Keratinocyte (primary cell): Measurements from ENCODE around the gene AGRN. TPM values are rescaled to one million over a fixed set of nuclear protein-coding genes. Genes with fewer than 3 reads are reported as not detected.

Experiments used
- DNase-seq: peaks from one replicate; pipeline ENCODE4 v3.0.0-alpha.2; 2011; ENCODE audit warnings: low read depth, missing footprints, low spot score
- FAIRE-seq: peaks from 2 replicates; lab custom pipeline; 2011; peaks lifted over from hg19 to GRCh38; lab: Jason Lieb, UNC
- H2AFZ ChIP-seq: 2 replicates; pipeline ENCODE4 v1.6.0; 2012; ENCODE audit warnings: low read length, control low read depth, inconsistent platforms; ENCODE audit not compliant: control insufficient read depth
- H3K27ac ChIP-seq: 2 replicates; pipeline ENCODE4 v1.5.1; 2011; ENCODE audit warnings: low read length; ENCODE audit not compliant: control insufficient read depth, insufficient read depth
- H3K27me3 ChIP-seq: 3 replicates; pipeline ENCODE4 v1.6.0; 2011; ENCODE audit warnings: low read length; ENCODE audit not compliant: control insufficient read depth, insufficient read depth; ENCODE audit errors: extremely low read depth
- H3K36me3 ChIP-seq, 2 experiments: 2 replicates in 1 of 2; 3 replicates in 1 of 2; pipeline ENCODE4 v1.5.1; 2011; ENCODE audit warnings: low read length in 2 of 2, mild to moderate bottlenecking in 1 of 2; ENCODE audit not compliant: control insufficient read depth in 2 of 2, insufficient read depth in 2 of 2; ENCODE audit errors: extremely low read depth in 1 of 2
- H3K4me1 ChIP-seq: 3 replicates; pipeline ENCODE4 v1.5.1; 2011; ENCODE audit warnings: low read length; ENCODE audit not compliant: control insufficient read depth, insufficient read depth; ENCODE audit errors: extremely low read depth
- H3K4me2 ChIP-seq: 3 replicates; pipeline ENCODE4 v1.6.0; 2011; ENCODE audit warnings: low read depth, low read length; ENCODE audit not compliant: control insufficient read depth, insufficient read depth; ENCODE audit errors: extremely low read depth
- H3K4me3 ChIP-seq, 3 experiments: fragments of 200-600 bp in 1 of 3; sonication (generic) in 1 of 3; 2 replicates in 2 of 3; 3 replicates in 1 of 3; pipeline ENCODE4 v1.5.1; 2011 to 2016; ENCODE audit warnings: low read length in 3 of 3, mild to moderate bottlenecking in 3 of 3, control low read depth in 2 of 3, inconsistent platforms in 1 of 3, low read depth in 1 of 3, mixed read lengths in 1 of 3, mixed run types in 1 of 3, moderate library complexity in 1 of 3; ENCODE audit not compliant: control insufficient read depth in 2 of 3, insufficient read depth in 2 of 3; ENCODE audit errors: extremely low read depth in 1 of 3
- H3K79me2 ChIP-seq: 2 replicates; pipeline ENCODE4 v1.6.0; 2012; ENCODE audit warnings: low read length; ENCODE audit not compliant: control insufficient read depth, insufficient read depth
- H3K9ac ChIP-seq: 3 replicates; pipeline ENCODE4 v1.6.0; 2011; ENCODE audit warnings: low read length; ENCODE audit not compliant: control insufficient read depth, insufficient read depth; ENCODE audit errors: extremely low read depth
- H3K9me1 ChIP-seq: 3 replicates; pipeline ENCODE4 v1.6.0; 2011; ENCODE audit warnings: low read length; ENCODE audit not compliant: control insufficient read depth, insufficient read depth; ENCODE audit errors: extremely low read depth
- H3K9me3 ChIP-seq: 2 replicates; pipeline ENCODE4 v1.5.1; 2012; ENCODE audit warnings: low read depth, low read length; ENCODE audit not compliant: control insufficient read depth
- H4K20me1 ChIP-seq: 3 replicates; pipeline ENCODE4 v1.6.0; 2011; ENCODE audit warnings: low read length; ENCODE audit not compliant: control insufficient read depth, insufficient read depth; ENCODE audit errors: extremely low read depth
- EZH2 ChIP-seq: IDR thresholded peaks from one replicate; pipeline ENCODE4 v1.6.1; 2012; ENCODE audit warnings: inconsistent platforms, mild to moderate bottlenecking, low read length, moderate library complexity
- dilution Hi-C: fragments of 300-500 bp; cut with MboI; formaldehyde crosslinking; loops from one replicate; pipeline ENCODE4 v1.7.0; 2020; ENCODE audit warnings: low sequenced_read_pairs; ENCODE audit not compliant: extremely low pct_ligation_motif_present
- polyA plus RNA-seq, 5 experiments: library from polyadenylated mRNA; depleted of rRNA in 3 of 5; stranded (reverse) in 3 of 5; stranded (forward) in 1 of 5; unstranded in 1 of 5; fragments of >200 nt; gene quantifications; 1 replicate in 1 of 5; 2 replicates in 3 of 5; 3 replicates in 1 of 5; pipeline versions ENCODE4 v1.2.1 to v1.2.3, GENCODE V29; 2011 to 2012; ENCODE audit warnings: missing spikeins in 2 of 5, low read depth in 1 of 5, low replicate concordance in 1 of 5
- TF ChIP-seq, protein P1 (sequence below), 3 experiments: IDR thresholded peaks in 1 of 3; conservative IDR thresholded peaks in 1 of 3; optimal IDR thresholded peaks in 1 of 3; 2 replicates in 2 of 3; 3 replicates in 1 of 3; pipeline versions ENCODE3 to v1.5.1; 2011; ENCODE audit warnings: low read length in 3 of 3, mild to moderate bottlenecking in 3 of 3, moderate library complexity in 2 of 3, control low read depth in 1 of 3, inconsistent platforms in 1 of 3; ENCODE audit not compliant: insufficient read depth in 2 of 3; ENCODE audit errors: extremely low read depth in 1 of 3

The AGRN gene
- polyA plus RNA-seq, 1 donor (not counting 4 experiments of a cell fraction or from before 2014, with no cell fraction given): 72.4 TPM

GRCh38 chr1:1041092-1041523, 21.2 kb downstream of the AGRN start:
- no peaks in the 10 kb centered on the region for H3K27me3 ChIP-seq
- H3K4me3 ChIP-seq: no peak overlapping the region
- H4K20me1 ChIP-seq: peaks cover 59% of the 10 kb centered on the region
- peaks cover 8% of the 10 kb centered on the region for H3K9me1 ChIP-seq
- TF ChIP-seq, protein P1, sequence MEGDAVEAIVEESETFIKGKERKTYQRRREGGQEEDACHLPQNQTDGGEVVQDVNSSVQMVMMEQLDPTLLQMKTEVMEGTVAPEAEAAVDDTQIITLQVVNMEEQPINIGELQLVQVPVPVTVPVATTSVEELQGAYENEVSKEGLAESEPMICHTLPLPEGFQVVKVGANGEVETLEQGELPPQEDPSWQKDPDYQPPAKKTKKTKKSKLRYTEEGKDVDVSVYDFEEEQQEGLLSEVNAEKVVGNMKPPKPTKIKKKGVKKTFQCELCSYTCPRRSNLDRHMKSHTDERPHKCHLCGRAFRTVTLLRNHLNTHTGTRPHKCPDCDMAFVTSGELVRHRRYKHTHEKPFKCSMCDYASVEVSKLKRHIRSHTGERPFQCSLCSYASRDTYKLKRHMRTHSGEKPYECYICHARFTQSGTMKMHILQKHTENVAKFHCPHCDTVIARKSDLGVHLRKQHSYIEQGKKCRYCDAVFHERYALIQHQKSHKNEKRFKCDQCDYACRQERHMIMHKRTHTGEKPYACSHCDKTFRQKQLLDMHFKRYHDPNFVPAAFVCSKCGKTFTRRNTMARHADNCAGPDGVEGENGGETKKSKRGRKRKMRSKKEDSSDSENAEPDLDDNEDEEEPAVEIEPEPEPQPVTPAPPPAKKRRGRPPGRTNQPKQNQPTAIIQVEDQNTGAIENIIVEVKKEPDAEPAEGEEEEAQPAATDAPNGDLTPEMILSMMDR (optimal IDR thresholded peaks at IDR 0.05 in 1 of 3, IDR thresholded peaks at IDR 0.05 in 1 of 3, conservative IDR thresholded peaks at IDR 0.05 in 1 of 3; ENCODE audit: extremely low read depth in 1 of 3, insufficient read depth in 2 of 3, low read length in 3 of 3): no peak
- no peak for TF ChIP-seq EZH2
- peaks cover 14% of the 10 kb centered on the region for H3K4me1 ChIP-seq
- no peak overlapping the region for H3K9ac ChIP-seq
- no peak overlapping the region for H3K4me2 ChIP-seq
- no peak for DNase-seq
- peaks cover 59% of the 10 kb centered on the region for H3K79me2 ChIP-seq
- FAIRE-seq: no peak
- H3K27ac ChIP-seq: no peak overlapping the region
- dilution Hi-C loops: no loop called here
- H3K9me3 ChIP-seq: no peaks in the 10 kb centered on the region
- H2AFZ ChIP-seq: no peak overlapping the region
- H3K36me3 ChIP-seq: peaks cover 40 to 57% of the 10 kb centered on the region in 2 experiments

- H4K20me1 ChIP-seq: peaks cover 52% of the 10 kb centered on the region
- no peak overlapping the region for H2AFZ ChIP-seq
- H3K79me2 ChIP-seq: peaks cover 56% of the 10 kb centered on the region
- DNase-seq (no peak), FAIRE-seq (no peak)
- no peak for TF ChIP-seq EZH2
- TF ChIP-seq, protein P1 (optimal IDR thresholded peaks at IDR 0.05 in 1 of 3, IDR thresholded peaks at IDR 0.05 in 1 of 3, conservative IDR thresholded peaks at IDR 0.05 in 1 of 3; ENCODE audit: extremely low read depth in 1 of 3, insufficient read depth in 2 of 3, low read length in 3 of 3): no peak
- dilution Hi-C loops: no loop called here
- H3K4me1 ChIP-seq: peaks cover 12% of the 10 kb centered on the region
- no peak overlapping the region for H3K9ac ChIP-seq
- H3K9me1 ChIP-seq: peaks cover 8% of the 10 kb centered on the region
- H3K27ac ChIP-seq: no peak overlapping the region
- H3K4me2 ChIP-seq: no peak overlapping the region
- H3K9me3 ChIP-seq: no peaks in the 10 kb centered on the region
- peaks cover 40 to 52% of the 10 kb centered on the region in 2 experiments for H3K36me3 ChIP-seq
- no peak overlapping the region for H3K4me3 ChIP-seq
- no peaks in the 10 kb centered on the region for H3K27me3 ChIP-seq
Measured at GRCh38 chr1:1041873-1042272, 22.0 kb downstream of the AGRN start.
